K562 (cell line): Measurements from ENCODE around the gene BZW1. TPM values are rescaled to one million over a fixed set of nuclear protein-coding genes. Genes with fewer than 3 reads are reported as not detected.

Source experiments
- ATAC-seq: fragments of 200-7000 bp; cut with Tn5 transposase; 3 replicates; pipeline ENCODE4 v1.9.1; 2020; ENCODE audit warnings: moderate library complexity
- BruUV-seq: library from RNA; stranded (reverse); fragments of 400-500 nt; replicated peaks from 2 replicates; lab custom pipeline; 2021; lab: Mats Ljungman, UMichigan
- CTCF ChIA-PET: fragments of 300-600 bp; formaldehyde crosslinking; extraction: SDS; loops from one replicate; lab custom pipeline; 2021; ENCODE audit warnings: low intra/inter-chr PET ratio; lab: Yijun Ruan, JAX
- POLR2A ChIA-PET: fragments of 300-600, 350-650 bp; sonication (Branson Sonifier 250); formaldehyde crosslinking; extraction: SDS; loops from one replicate; lab custom pipeline; 2021; ENCODE audit warnings: antibody characterized with exemption, inconsistent platforms; lab: Yijun Ruan, JAX
- DNase-seq, 4 experiments: peaks; one replicate each; pipeline versions ENCODE4 v3.0.0 to v3.0.0-alpha.2; 2011 to 2018; ENCODE audit warnings: low spot score in 3 of 4, mixed read lengths in 3 of 4; ENCODE audit errors: extremely low read depth in 1 of 4
- FAIRE-seq: peaks from 2 replicates; lab custom pipeline; 2011; peaks lifted over from hg19 to GRCh38; lab: Jason Lieb, UNC
- H2AFZ ChIP-seq: 2 replicates; pipeline ENCODE4 v1.6.0; 2011; ENCODE audit warnings: low read depth, low read length, control low read depth, inconsistent platforms
- H3K27ac ChIP-seq: fragments of 200-600 bp; 3 replicates; pipeline ENCODE4 v1.8.0; 2011; ENCODE audit warnings: low read depth, mild to moderate bottlenecking, control low read depth, inconsistent platforms, low read length, moderate library complexity, mixed read lengths; ENCODE audit errors: extremely low read depth
- H3K27me3 ChIP-seq, 2 experiments: fragments of 300-600 bp in 1 of 2; 2 replicates in 1 of 2; 3 replicates in 1 of 2; pipeline versions ENCODE4 v1.6.0 to v1.8.0; 2011; ENCODE audit warnings: inconsistent platforms in 2 of 2, low read length in 2 of 2, mild to moderate bottlenecking in 1 of 2, mixed read lengths in 1 of 2, moderate library complexity in 1 of 2; ENCODE audit not compliant: control insufficient read depth in 2 of 2, insufficient read depth in 2 of 2
- H3K36me3 ChIP-seq: fragments of 300-600 bp; 3 replicates; pipeline ENCODE4 v1.8.0; 2011; ENCODE audit warnings: mild to moderate bottlenecking, low read length, inconsistent platforms; ENCODE audit not compliant: control insufficient read depth, insufficient read depth
- H3K4me1 ChIP-seq, 2 experiments: fragments of 200-600 bp in 1 of 2; replicated peaks in 1 of 2; 2 replicates in 1 of 2; 3 replicates in 1 of 2; pipeline versions ENCODE4 v1.5.1 to v1.8.0; 2011; ENCODE audit warnings: inconsistent platforms in 2 of 2, low read length in 2 of 2, mild to moderate bottlenecking in 1 of 2, mixed read lengths in 1 of 2, moderate library complexity in 1 of 2; ENCODE audit not compliant: control insufficient read depth in 2 of 2, insufficient read depth in 2 of 2
- H3K4me2 ChIP-seq: 2 replicates; pipeline ENCODE4 v1.6.1; 2011; ENCODE audit warnings: low read length, control low read depth, inconsistent platforms, mixed read lengths; ENCODE audit not compliant: insufficient read depth
- H3K4me3 ChIP-seq: fragments of 200-600 bp; sonication (generic), shearing (Covaris generic); 2 replicates; pipeline ENCODE4 v1.5.1; 2016; ENCODE audit warnings: control low read depth, inconsistent platforms
- H3K79me2 ChIP-seq: fragments of 200-600 bp; 3 replicates; pipeline ENCODE4 v1.8.0; 2011; ENCODE audit warnings: low read length, inconsistent platforms; ENCODE audit not compliant: control insufficient read depth, insufficient read depth
- H3K9ac ChIP-seq, 2 experiments: 2 replicates each; pipeline versions ENCODE4 v1.6.0 to v1.6.1; 2011; ENCODE audit warnings: low read depth in 2 of 2, low read length in 2 of 2, control low read depth in 1 of 2, inconsistent platforms in 1 of 2, mild to moderate bottlenecking in 1 of 2, mixed read lengths in 1 of 2; ENCODE audit not compliant: insufficient read depth in 1 of 2
- H3K9me1 ChIP-seq: one replicate; pipeline ENCODE4 v1.6.0; 2011; ENCODE audit warnings: inconsistent platforms, mild to moderate bottlenecking, low read length, moderate library complexity; ENCODE audit not compliant: control insufficient read depth, insufficient read depth
- H3K9me3 ChIP-seq: replicated peaks from 2 replicates; pipeline ENCODE4 v1.5.1; 2011; ENCODE audit warnings: low read depth, low read length, inconsistent platforms; ENCODE audit not compliant: control insufficient read depth, insufficient read depth
- H4K20me1 ChIP-seq: replicated peaks from 2 replicates; pipeline ENCODE4 v1.6.1; 2011; ENCODE audit warnings: low read length, inconsistent platforms, mixed read lengths; ENCODE audit not compliant: control insufficient read depth, insufficient read depth
- CHD1 ChIP-seq: fragments of 200-600 bp; sonication (generic); IDR thresholded peaks from one replicate; pipeline ENCODE4 v1.6.1; 2012; ENCODE audit warnings: mild to moderate bottlenecking, moderate library complexity, low read length, inconsistent platforms
- ETV1 ChIP-seq: fragments of 450-650 bp; conservative IDR thresholded peaks from 2 replicates; pipeline ENCODE4 v1.6.1; 2016; ENCODE audit warnings: missing genetic modification characterization, control low read depth, low read depth, missing compliant biosample characterization
- ETV5 ChIP-seq: sonication (generic); formaldehyde crosslinking; IDR thresholded peaks from 2 replicates; pipeline ENCODE4 v1.4.0; 2020; ENCODE audit warnings: low read depth, mild to moderate bottlenecking, missing genetic modification reagents
- KDM4B ChIP-seq, 2 experiments: fragments of 450-650 bp in 1 of 2; sonication (generic) in 1 of 2; IDR thresholded peaks; 2 replicates each; pipeline ENCODE4 v1.6.1; 2016 to 2017; ENCODE audit warnings: borderline replicate concordance in 2 of 2, antibody characterized with exemption in 1 of 2, low read depth in 1 of 2, mild to moderate bottlenecking in 1 of 2
- MTF1 ChIP-seq: fragments of 250-450 bp; sonication (Bioruptor Pico); IDR thresholded peaks from 2 replicates; pipeline ENCODE4 v1.9.0; 2021; ENCODE audit warnings: moderate library complexity, mild to moderate bottlenecking, inconsistent platforms, borderline replicate concordance
- SAP30 ChIP-seq: fragments of 200-600 bp; sonication (generic); IDR thresholded peaks from 2 replicates; pipeline ENCODE4 v1.6.1; 2012; ENCODE audit warnings: borderline replicate concordance, low read depth, mild to moderate bottlenecking, moderate library complexity, low read length, control low read depth, inconsistent platforms; ENCODE audit not compliant: insufficient read depth, poor library complexity, severe bottlenecking
- SIN3A ChIP-seq, 2 experiments: fragments of 150-350 bp in 1 of 2; IDR thresholded peaks; 2 replicates each; pipeline ENCODE4 v1.6.1; 2011 to 2016; ENCODE audit warnings: borderline replicate concordance in 2 of 2, low read depth in 2 of 2, low read length in 2 of 2, mild to moderate bottlenecking in 2 of 2, moderate library complexity in 2 of 2; ENCODE audit not compliant: control insufficient read depth in 1 of 2
- SP2 ChIP-seq: IDR thresholded peaks from 2 replicates; pipeline ENCODE4 v1.6.1; 2011; ENCODE audit warnings: mild to moderate bottlenecking, low read depth, low read length, moderate library complexity; ENCODE audit not compliant: poor library complexity, severe bottlenecking; ENCODE audit errors: extremely low read depth
- ZNF316 ChIP-seq: fragments of 450-650 bp; IDR thresholded peaks from 2 replicates; pipeline ENCODE4 v1.6.1; 2016
- WGBS: fragments of 100-300 bp; shearing (Covaris generic); methylation state at CpG from one replicate; pipeline ENCODE4 v1.1.6; 2016; ENCODE audit warnings: low coverage, mixed read lengths; ENCODE audit not compliant: insufficient coverage; ENCODE audit errors: missing lambda C conversion rate; 5-methylcytosine and 5-hydroxymethylcytosine counted together
- in situ Hi-C: fragments of 300-500 bp; cut with MboI; formaldehyde crosslinking; loops from 4 replicates; pipeline ENCODE4 v1.15.0; 2018; ENCODE audit warnings: inconsistent platforms, mixed read lengths
- intact Hi-C: fragments of 100-400 bp; cut with micrococcal nuclease; formaldehyde crosslinking; loops from 2 replicates; pipeline ENCODE4 v1.14.2; 2022
- polyA plus RNA-seq, 8 experiments: library from polyadenylated mRNA; depleted of rRNA in 4 of 8; stranded (reverse) in 5 of 8; unstranded in 3 of 8; fragments of >200 nt; fragmentation: Nextera tagmentation in 2 of 8; fragmentation: Illumina TruSeq in 1 of 8; extraction: Ambion mirVana in 2 of 8; extraction: Trizol in 1 of 8; gene quantifications; 2 replicates each; pipeline versions ENCODE4 v1.2.1 to v1.2.3, GENCODE V29; 2011 to 2014; ENCODE audit warnings: inconsistent platforms in 1 of 8, missing spikeins in 1 of 8
- total RNA-seq, 7 experiments: library from RNA; depleted of rRNA in 6 of 7; stranded (reverse); fragments of >200 nt in 6 of 7; fragmentation: Illumina TruSeq in 2 of 7; extraction: Trizol in 2 of 7; gene quantifications; 2 replicates each; pipeline versions ENCODE4 v1.2.1 to v1.2.3, GENCODE V29; 2011 to 2021; ENCODE audit warnings: low replicate concordance in 1 of 7
- TF ChIP-seq, protein P1 (sequence below): fragments of 450-650 bp; formaldehyde crosslinking; conservative IDR thresholded peaks from 2 replicates; pipeline ENCODE4 v1.4.0; 2022; ENCODE audit warnings: mild to moderate bottlenecking, missing genetic modification characterization

Gene BZW1
- total and polyA plus RNA-seq, 9 of the 15 experiments (the other 6 are each of a cell fraction or from before 2014, with no cell fraction given): 110 to 244 (median 198) TPM

DNA sequence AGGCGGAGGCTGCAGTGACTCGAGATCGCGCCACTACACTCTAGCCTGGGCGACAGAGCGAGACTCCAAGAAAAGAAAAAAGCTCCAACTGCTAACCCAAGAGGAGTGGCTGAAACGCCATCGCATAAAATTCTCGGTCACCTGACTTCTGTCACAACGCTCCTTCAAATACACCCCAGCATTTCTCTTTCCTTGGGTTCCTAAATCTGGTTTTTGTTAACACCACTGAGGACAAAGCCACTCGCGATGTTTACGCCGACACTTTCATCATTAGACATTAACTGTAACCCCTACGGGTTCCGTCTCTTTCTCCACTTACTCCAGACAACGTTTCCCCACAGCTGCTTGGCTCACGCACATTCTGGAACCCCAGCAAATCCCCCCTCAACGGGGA, 52.1 kb downstream of the BZW1 start:
- DNase-seq: no peak
- Histone ChIP-seq H3K9me1 (no peaks in the 10 kb centered on the region), H3K4me3 (peak overlapping the region; percentile 73), H2AFZ (peak overlapping the region; percentile 52), H3K4me1 (peaks cover 9% of the 10 kb centered on the region in 2 experiments; a peak in 4 of 5 replicates), H3K79me2 (peaks cover 58% of the 10 kb centered on the region), H3K36me3 (peaks cover 38% of the 10 kb centered on the region), H3K27me3 (no peaks in the 10 kb centered on the region), H4K20me1 (peaks cover 10% of the 10 kb centered on the region), H3K9ac (peak overlapping the region; percentile 92 to 97), H3K27ac (peak overlapping the region; percentile 98), H3K4me2 (peak overlapping the region; percentile 80), H3K9me3 (no peaks in the 10 kb centered on the region)
- POLR2A ChIA-PET: interaction anchor here (0.6 to 2.6 kb wide), 21 partner anchors 8 to 1089 kb away, joined by 3 to 28 read pairs (median 4); partner anchors contain the start of genes NIF3L1, PPIL3 and SGO2
- intact Hi-C loops: loop anchor here (2.0 to 5.0 kb wide), 2 partner anchors 25 to 51 kb away; partner anchors contain the start of genes BZW1, NIF3L1 and PPIL3
- 0% methylated on average over 18 of the region's 19 CpGs for WGBS
- in situ Hi-C loops: no loop called here
- no peak for FAIRE-seq
- ATAC-seq: peak; percentile 22
- peak; percentile 40 for TF ChIP-seq CHD1
- TF ChIP-seq KDM4B (IDR thresholded peaks at IDR 0.05; ENCODE audit: borderline replicate concordance in 2 of 2, low read depth in 1 of 2): 0 out of 4 replicates have a peak, but pooled peaks of 1 of the 2 experiments have one; percentile 2
- TF ChIP-seq, protein P1, sequence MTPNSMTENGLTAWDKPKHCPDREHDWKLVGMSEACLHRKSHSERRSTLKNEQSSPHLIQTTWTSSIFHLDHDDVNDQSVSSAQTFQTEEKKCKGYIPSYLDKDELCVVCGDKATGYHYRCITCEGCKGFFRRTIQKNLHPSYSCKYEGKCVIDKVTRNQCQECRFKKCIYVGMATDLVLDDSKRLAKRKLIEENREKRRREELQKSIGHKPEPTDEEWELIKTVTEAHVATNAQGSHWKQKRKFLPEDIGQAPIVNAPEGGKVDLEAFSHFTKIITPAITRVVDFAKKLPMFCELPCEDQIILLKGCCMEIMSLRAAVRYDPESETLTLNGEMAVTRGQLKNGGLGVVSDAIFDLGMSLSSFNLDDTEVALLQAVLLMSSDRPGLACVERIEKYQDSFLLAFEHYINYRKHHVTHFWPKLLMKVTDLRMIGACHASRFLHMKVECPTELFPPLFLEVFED (CRISPR knock-in tag): 0 out of 2 replicates have a peak, but pooled peaks have one; percentile 33
- no peak for TF ChIP-seq ZNF316
- 0 out of 2 replicates have a peak, but pooled peaks have one; percentile 39 for TF ChIP-seq ETV1 (tag)
- peak; percentile 9 to 18; a peak in 2 of 4 replicates for TF ChIP-seq SIN3A (IDR thresholded peaks at IDR 0.05; ENCODE audit: borderline replicate concordance in 2 of 2, control insufficient read depth in 1 of 2, low read depth in 2 of 2, low read length in 2 of 2)
- 0 out of 2 replicates have a peak, but pooled peaks have one; percentile 4 for TF ChIP-seq ETV5 (CRISPR knock-in tag)
- TF ChIP-seq SP2: no peak
- peak; percentile 12 for TF ChIP-seq SAP30
- no peak for TF ChIP-seq MTF1 (CRISPR knock-in tag)
- BruUV-seq: no TSS peak
- CTCF ChIA-PET: no interaction called here
